Measurements from ENCODE around the gene CEP85. TPM values are rescaled to one million over a fixed set of nuclear protein-coding genes. Genes with fewer than 3 reads are reported as not detected.

CEP85 gene
- total RNA-seq, 5 donors from 2014 or later (not counting 1 experiment from before 2014, with no cell fraction given) = 14.2 to 28.5 (median 20.7) TPM

- Mint-ChIP-seq H3K27me3 (no peaks in the 10 kb centered on the region), H3K4me3 (peak overlapping the region; percentile 87 to 94 (median 91)), H3K36me3 (peaks cover 26% of the 10 kb centered on the region), H3K9me3 (no peaks in the 10 kb centered on the region), H3K27ac (peak overlapping the region; percentile 99 to 100), H3K4me1 (peaks cover 85 to 90% (median 89%) of the 10 kb centered on the region in 3 donors)
- ATAC-seq (replicated peaks in 1 of 4) (no peak), DNase-seq (peak in 1 of 35 experiments; percentile 14)
- Histone ChIP-seq H3K27ac (ENCODE audit: low read length) (peak overlapping the region; percentile 91), H3K4me1 (ENCODE audit: control insufficient read depth in 1 of 2, extremely low read depth in 1 of 2, insufficient read depth in 2 of 2, low read length in 2 of 2) (peaks cover 54 to 96% of the 10 kb centered on the region in 2 experiments), H3K4me3 (ENCODE audit: control insufficient read depth in 1 of 2, extremely low read depth in 1 of 2, low read length in 1 of 2) (no peak overlapping the region), H3K36me3 (ENCODE audit: control insufficient read depth in 2 of 2, extremely low read depth in 1 of 2, insufficient read depth in 1 of 2, low read length in 1 of 2) (peaks cover 9 to 20% of the 10 kb centered on the region in 2 donors), H3K27me3 (replicated peaks in 1 of 2; ENCODE audit: control insufficient read depth in 2 of 2, extremely low read depth in 1 of 2, insufficient read depth in 2 of 2, low read length in 1 of 2) (no peaks in the 10 kb centered on the region), H3K9me3 (no peaks in the 10 kb centered on the region)
- 88% methylated on average over 9 of the region's 22 CpGs for WGBS (ENCODE audit: insufficient coverage)
- CTCF ChIA-PET = no interaction called here
- POLR2A ChIA-PET = no interaction called here
These were observed 48.5 kb downstream of the CEP85 start for GRCh38 chr1:26282401-26282918.

GRCh38 chr1:26283279-26283853, 49.4 kb downstream of the CEP85 start:
- Histone ChIP-seq H3K4me3 (ENCODE audit: control insufficient read depth in 1 of 2, extremely low read depth in 1 of 2, low read length in 1 of 2) (peak overlapping the region; percentile 6 to 37), H3K4me1 (ENCODE audit: control insufficient read depth in 1 of 2, extremely low read depth in 1 of 2, insufficient read depth in 2 of 2, low read length in 2 of 2) (peaks cover 62 to 96% of the 10 kb centered on the region in 2 experiments), H3K36me3 (ENCODE audit: control insufficient read depth in 2 of 2, extremely low read depth in 1 of 2, insufficient read depth in 1 of 2, low read length in 1 of 2) (peaks cover 9 to 20% of the 10 kb centered on the region in 2 donors), H3K27me3 (replicated peaks in 1 of 2; ENCODE audit: control insufficient read depth in 2 of 2, extremely low read depth in 1 of 2, insufficient read depth in 2 of 2, low read length in 1 of 2) (no peaks in the 10 kb centered on the region), H3K9me3 (no peaks in the 10 kb centered on the region), H3K27ac (ENCODE audit: low read length) (peak overlapping the region; percentile 91)
- peaks cover 89 to 91% (median 90%) of the 10 kb centered on the region in 3 donors for H3K4me1 Mint-ChIP-seq
- peak overlapping the region; percentile 87 to 94 (median 91) for H3K4me3 Mint-ChIP-seq
- POLR2A ChIA-PET = no interaction called here
- CTCF ChIA-PET = interaction anchor here in 1 of 2 donors (1.7 to 3.4 kb wide), 2 partner anchors 8 to 81 kb away, joined by 4 to 21 read pairs; no protein-coding TSS in a partner anchor
- no peak for ATAC-seq (replicated peaks in 1 of 4)
- H3K27ac Mint-ChIP-seq = peak overlapping the region; percentile 99 to 100
- H3K27me3 Mint-ChIP-seq = no peaks in the 10 kb centered on the region
- H3K9me3 Mint-ChIP-seq = no peaks in the 10 kb centered on the region
- peaks cover 26% of the 10 kb centered on the region for H3K36me3 Mint-ChIP-seq
- peak in 1 of 35 experiments; percentile 18 for DNase-seq
- WGBS (ENCODE audit: insufficient coverage) = 73% methylated on average over 2 of the region's 4 CpGs

- peaks cover 26% of the 10 kb centered on the region for H3K36me3 Mint-ChIP-seq
- Histone ChIP-seq H3K4me1 (ENCODE audit: control insufficient read depth in 1 of 2, extremely low read depth in 1 of 2, insufficient read depth in 2 of 2, low read length in 2 of 2) (peaks cover 62 to 96% of the 10 kb centered on the region in 2 experiments), H3K36me3 (ENCODE audit: control insufficient read depth in 2 of 2, extremely low read depth in 1 of 2, insufficient read depth in 1 of 2, low read length in 1 of 2) (peaks cover 9 to 20% of the 10 kb centered on the region in 2 donors), H3K9me3 (no peaks in the 10 kb centered on the region), H3K27me3 (replicated peaks in 1 of 2; ENCODE audit: control insufficient read depth in 2 of 2, extremely low read depth in 1 of 2, insufficient read depth in 2 of 2, low read length in 1 of 2) (no peaks in the 10 kb centered on the region), H3K27ac (ENCODE audit: low read length) (peak overlapping the region; percentile 91), H3K4me3 (ENCODE audit: control insufficient read depth in 1 of 2, extremely low read depth in 1 of 2, low read length in 1 of 2) (peak overlapping the region; percentile 37 to 40)
- WGBS (ENCODE audit: insufficient coverage) = 57% methylated on average over 11 of the region's 12 CpGs
- H3K27ac Mint-ChIP-seq = peak overlapping the region; percentile 99 to 100
- no peaks in the 10 kb centered on the region for H3K9me3 Mint-ChIP-seq
- ChIA-PET CTCF (interaction anchor here (0.5 to 3.4 kb wide), 17 partner anchors 9 to 719 kb away, joined by 3 to 21 read pairs (median 5); partner anchors contain the start of genes CD52 (in 2 of the 2), CEP85 (in 1 of the 2), UBXN11 (in 1 of the 2) and ZNF593 (in 1 of the 2)), POLR2A (interaction anchor here in 1 of 2 donors (1.0 kb wide), 1 partner anchor 31 kb away, joined by 3 read pairs; no protein-coding TSS in a partner anchor)
- H3K27me3 Mint-ChIP-seq = no peaks in the 10 kb centered on the region
- H3K4me1 Mint-ChIP-seq = peaks cover 89 to 91% (median 90%) of the 10 kb centered on the region in 3 donors
- H3K4me3 Mint-ChIP-seq = peak overlapping the region; percentile 87 to 94 (median 91)
- ATAC-seq (replicated peaks in 1 of 4) = no peak
- DNase-seq = peak in 1 of 35 experiments; percentile 25
These were observed 50.0 kb downstream of the CEP85 start for GRCh38 chr1:26283871-26284596.

- Mint-ChIP-seq H3K9me3 (no peaks in the 10 kb centered on the region), H3K27me3 (no peaks in the 10 kb centered on the region), H3K4me3 (peak overlapping the region; percentile 87 to 94 (median 91)), H3K36me3 (peaks cover 26% of the 10 kb centered on the region), H3K27ac (peak overlapping the region; percentile 99 to 100), H3K4me1 (peaks cover 89 to 92% (median 91%) of the 10 kb centered on the region in 3 donors)
- H3K4me3 ChIP-seq (ENCODE audit: control insufficient read depth in 1 of 2, extremely low read depth in 1 of 2, low read length in 1 of 2) = peak overlapping the region; percentile 37 to 40
- peaks cover 9 to 20% of the 10 kb centered on the region in 2 donors for H3K36me3 ChIP-seq (ENCODE audit: control insufficient read depth in 2 of 2, extremely low read depth in 1 of 2, insufficient read depth in 1 of 2, low read length in 1 of 2)
- POLR2A ChIA-PET = interaction anchor here in 1 of 2 donors (1.0 kb wide), 1 partner anchor 30 kb away, joined by 3 read pairs; no protein-coding TSS in a partner anchor
- H3K9me3 ChIP-seq = no peaks in the 10 kb centered on the region
- H3K4me1 ChIP-seq (ENCODE audit: control insufficient read depth in 1 of 2, extremely low read depth in 1 of 2, insufficient read depth in 2 of 2, low read length in 2 of 2) = peaks cover 65 to 96% of the 10 kb centered on the region in 2 experiments
- CTCF ChIA-PET = interaction anchor here (0.5 to 3.4 kb wide), 17 partner anchors 9 to 720 kb away, joined by 3 to 21 read pairs (median 5); partner anchors contain the start of genes CD52 (in 2 of the 2), CEP85 (in 1 of the 2), UBXN11 (in 1 of the 2) and ZNF593 (in 1 of the 2)
- H3K27me3 ChIP-seq (replicated peaks in 1 of 2; ENCODE audit: control insufficient read depth in 2 of 2, extremely low read depth in 1 of 2, insufficient read depth in 2 of 2, low read length in 1 of 2) = no peaks in the 10 kb centered on the region
- DNase-seq = peak; percentile 81 to 96 (median 91)
- peak; percentile 65 to 76 (median 68) for ATAC-seq (replicated peaks in 1 of 4)
- WGBS (ENCODE audit: insufficient coverage) = 10% methylated on average over 15 of the region's 22 CpGs
- H3K27ac ChIP-seq (ENCODE audit: low read length) = peak overlapping the region; percentile 91
These were observed 50.8 kb downstream of the CEP85 start for GRCh38 chr1:26284597-26285347.

GRCh38 chr1:26285366-26286063, 51.5 kb downstream of the CEP85 start:
- peak overlapping the region; percentile 91 for H3K27ac ChIP-seq (ENCODE audit: low read length)
- 78% methylated on average over 10 of the region's 19 CpGs for WGBS (ENCODE audit: insufficient coverage)
- H3K27me3 Mint-ChIP-seq = no peaks in the 10 kb centered on the region
- H3K4me3 ChIP-seq (ENCODE audit: control insufficient read depth in 1 of 2, extremely low read depth in 1 of 2, low read length in 1 of 2) = peak overlapping the region in 1 of 2 donors; percentile 19
- CTCF ChIA-PET = interaction anchor here (0.6 to 3.4 kb wide), 14 partner anchors 10 to 399 kb away, joined by 3 to 21 read pairs (median 6); partner anchors contain the start of genes CD52 (in 2 of the 2), CEP85 (in 1 of the 2), UBXN11 (in 1 of the 2) and ZNF593 (in 1 of the 2)
- peaks cover 9 to 20% of the 10 kb centered on the region in 2 donors for H3K36me3 ChIP-seq (ENCODE audit: control insufficient read depth in 2 of 2, extremely low read depth in 1 of 2, insufficient read depth in 1 of 2, low read length in 1 of 2)
- peaks cover 26% of the 10 kb centered on the region for H3K36me3 Mint-ChIP-seq
- H3K4me1 ChIP-seq (ENCODE audit: control insufficient read depth in 1 of 2, extremely low read depth in 1 of 2, insufficient read depth in 2 of 2, low read length in 2 of 2) = peaks cover 71 to 100% of the 10 kb centered on the region in 2 experiments
- POLR2A ChIA-PET = interaction anchor here in 1 of 2 donors (0.6 kb wide), 1 partner anchor 16 kb away, joined by 4 read pairs; no protein-coding TSS in a partner anchor
- ATAC-seq (replicated peaks in 1 of 4) (no peak), DNase-seq (peak in 6 of 35 experiments; percentile 30 to 59 (median 40))
- peak overlapping the region; percentile 99 to 100 for H3K27ac Mint-ChIP-seq
- no peaks in the 10 kb centered on the region for H3K9me3 Mint-ChIP-seq
- peak overlapping the region in 2 of 3 donors; percentile 87 to 94 for H3K4me3 Mint-ChIP-seq
- H3K9me3 ChIP-seq = no peaks in the 10 kb centered on the region
- H3K4me1 Mint-ChIP-seq = peaks cover 96 to 97% (median 96%) of the 10 kb centered on the region in 3 donors
- no peaks in the 10 kb centered on the region for H3K27me3 ChIP-seq (replicated peaks in 1 of 2; ENCODE audit: control insufficient read depth in 2 of 2, extremely low read depth in 1 of 2, insufficient read depth in 2 of 2, low read length in 1 of 2)

All from T-cell (primary cell).